ENCODE data around the gene ELL. TPM values are rescaled to one million over a fixed set of nuclear protein-coding genes. Genes with fewer than 3 reads are reported as not detected.

Gene ELL
- polyA plus RNA-seq, 3 donors: 12.2 to 35.3 (median 12.6) TPM

DNA sequence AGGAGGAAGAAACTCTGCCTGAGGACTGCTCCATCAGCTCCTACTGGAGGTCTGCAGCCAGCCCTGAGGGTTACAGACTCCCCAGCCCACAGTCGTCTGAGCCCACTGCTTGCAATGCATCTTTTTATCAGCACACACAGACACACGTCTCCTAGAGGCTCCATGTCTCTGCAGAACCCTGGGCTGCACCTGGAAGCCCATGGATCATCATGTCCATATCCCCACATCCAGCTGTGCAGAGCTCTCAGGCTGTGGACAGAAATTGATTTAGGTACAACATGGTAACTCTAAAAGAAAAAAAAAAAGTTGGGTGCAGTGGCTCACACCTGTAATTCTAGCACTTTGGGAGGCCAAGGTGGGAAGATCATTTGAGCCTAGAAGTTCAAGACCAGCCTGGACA, 51.1 kb downstream of the ELL start:
- peaks cover 8 to 31% of the 10 kb centered on the region in 2 donors for H3K4me1 ChIP-seq (ENCODE audit: control insufficient read depth in 1 of 2, insufficient read depth in 2 of 2, low read length in 2 of 2)
- H3K27ac ChIP-seq (ENCODE audit: low read depth in 1 of 2, low read length in 2 of 2): peak overlapping the region in 1 of 2 donors; percentile 51
- H3K79me2 ChIP-seq (ENCODE audit: insufficient read depth, low read length): peaks cover 93% of the 10 kb centered on the region
- H3K9me3 ChIP-seq (replicated peaks in 1 of 2; ENCODE audit: control insufficient read depth in 1 of 2, insufficient read depth in 1 of 2, low read length in 2 of 2): no peaks in the 10 kb centered on the region
- Mint-ChIP-seq H3K4me1 (peaks cover 36% of the 10 kb centered on the region), H3K27ac (peak overlapping the region in 4 of 7 donors; percentile 70 to 78 (median 70)), H3K4me3 (no peak overlapping the region), H3K9me3 (peaks cover 0 to 2% (median 0%) of the 10 kb centered on the region in 7 donors), H3K27me3 (ENCODE audit: low read depth in 3 of 3) (peaks cover 0 to 2% (median 0%) of the 10 kb centered on the region in 3 donors), H3K36me3 (peaks cover 45 to 69% of the 10 kb centered on the region in 2 donors)
- H3K27me3 ChIP-seq (ENCODE audit: control insufficient read depth in 2 of 2, insufficient read depth in 2 of 2, low read length in 2 of 2): no peaks in the 10 kb centered on the region
- H3K36me3 ChIP-seq (replicated peaks in 1 of 2; ENCODE audit: control insufficient read depth in 1 of 2, insufficient read depth in 2 of 2, low read length in 2 of 2): peaks cover 20 to 63% of the 10 kb centered on the region in 2 donors
- no peak overlapping the region for H3K9ac ChIP-seq (ENCODE audit: insufficient read depth, low read length, poor library complexity, severe bottlenecking)
- intact Hi-C loops (cut with micrococcal nuclease): loop anchor here in 1 of 2 donors (5.0 kb wide), 1 partner anchor 37 kb away; no protein-coding TSS in a partner anchor
- peaks cover 99% of the 10 kb centered on the region for H4K20me1 ChIP-seq (ENCODE audit: insufficient read depth, low read length)
- no peak overlapping the region for H3K4me2 ChIP-seq (replicated peaks; ENCODE audit: extremely low read depth, low read length, poor library complexity, severe bottlenecking)
- DNase-seq: no peak
- no peak overlapping the region for H2AFZ ChIP-seq (ENCODE audit: insufficient read depth, low read depth, low read length, poor library complexity, severe bottlenecking)
- TF ChIP-seq, protein P1, sequence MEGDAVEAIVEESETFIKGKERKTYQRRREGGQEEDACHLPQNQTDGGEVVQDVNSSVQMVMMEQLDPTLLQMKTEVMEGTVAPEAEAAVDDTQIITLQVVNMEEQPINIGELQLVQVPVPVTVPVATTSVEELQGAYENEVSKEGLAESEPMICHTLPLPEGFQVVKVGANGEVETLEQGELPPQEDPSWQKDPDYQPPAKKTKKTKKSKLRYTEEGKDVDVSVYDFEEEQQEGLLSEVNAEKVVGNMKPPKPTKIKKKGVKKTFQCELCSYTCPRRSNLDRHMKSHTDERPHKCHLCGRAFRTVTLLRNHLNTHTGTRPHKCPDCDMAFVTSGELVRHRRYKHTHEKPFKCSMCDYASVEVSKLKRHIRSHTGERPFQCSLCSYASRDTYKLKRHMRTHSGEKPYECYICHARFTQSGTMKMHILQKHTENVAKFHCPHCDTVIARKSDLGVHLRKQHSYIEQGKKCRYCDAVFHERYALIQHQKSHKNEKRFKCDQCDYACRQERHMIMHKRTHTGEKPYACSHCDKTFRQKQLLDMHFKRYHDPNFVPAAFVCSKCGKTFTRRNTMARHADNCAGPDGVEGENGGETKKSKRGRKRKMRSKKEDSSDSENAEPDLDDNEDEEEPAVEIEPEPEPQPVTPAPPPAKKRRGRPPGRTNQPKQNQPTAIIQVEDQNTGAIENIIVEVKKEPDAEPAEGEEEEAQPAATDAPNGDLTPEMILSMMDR (IDR thresholded peaks at IDR 0.05): no peak
- no peak overlapping the region for H3K4me3 ChIP-seq (replicated peaks in 1 of 3; ENCODE audit: low read depth in 2 of 3, low read length in 3 of 3)
- 80% methylated on average over 1 of the region's 2 CpGs for WGBS (ENCODE audit: insufficient coverage)

- H4K20me1 ChIP-seq (ENCODE audit: insufficient read depth, low read length): peaks cover 99% of the 10 kb centered on the region
- peaks cover 36 to 76% of the 10 kb centered on the region in 2 donors for H3K36me3 ChIP-seq (replicated peaks in 1 of 2; ENCODE audit: control insufficient read depth in 1 of 2, insufficient read depth in 2 of 2, low read length in 2 of 2)
- peaks cover 0 to 2% (median 0%) of the 10 kb centered on the region in 7 donors for H3K9me3 Mint-ChIP-seq
- no peak overlapping the region for H3K4me3 ChIP-seq (replicated peaks in 1 of 3; ENCODE audit: low read depth in 2 of 3, low read length in 3 of 3)
- H2AFZ ChIP-seq (ENCODE audit: insufficient read depth, low read depth, low read length, poor library complexity, severe bottlenecking): no peak overlapping the region
- no peak overlapping the region for H3K4me2 ChIP-seq (replicated peaks; ENCODE audit: extremely low read depth, low read length, poor library complexity, severe bottlenecking)
- H3K36me3 Mint-ChIP-seq: peaks cover 53 to 75% of the 10 kb centered on the region in 2 donors
- peaks cover 39% of the 10 kb centered on the region for H3K4me1 Mint-ChIP-seq
- WGBS (ENCODE audit: insufficient coverage): 76% methylated on average over 21 of the region's 28 CpGs
- intact Hi-C loops (cut with micrococcal nuclease): no loop called here
- H3K27ac ChIP-seq (ENCODE audit: low read depth in 1 of 2, low read length in 2 of 2): peak overlapping the region in 1 of 2 donors; percentile 51
- H3K4me1 ChIP-seq (ENCODE audit: control insufficient read depth in 1 of 2, insufficient read depth in 2 of 2, low read length in 2 of 2): peaks cover 0 to 29% of the 10 kb centered on the region in 2 donors
- DNase-seq: peak; percentile 55 to 72 (median 62)
- peaks cover 91% of the 10 kb centered on the region for H3K79me2 ChIP-seq (ENCODE audit: insufficient read depth, low read length)
- H3K9ac ChIP-seq (ENCODE audit: insufficient read depth, low read length, poor library complexity, severe bottlenecking): no peak overlapping the region
- H3K4me3 Mint-ChIP-seq: no peak overlapping the region
- TF ChIP-seq, protein P1 (IDR thresholded peaks at IDR 0.05): peak; percentile 78
- peak overlapping the region in 6 of 7 donors; percentile 61 to 85 (median 66) for H3K27ac Mint-ChIP-seq
- no peaks in the 10 kb centered on the region for H3K27me3 Mint-ChIP-seq (ENCODE audit: low read depth in 3 of 3)
- no peaks in the 10 kb centered on the region for H3K27me3 ChIP-seq (ENCODE audit: control insufficient read depth in 2 of 2, insufficient read depth in 2 of 2, low read length in 2 of 2)
- H3K9me3 ChIP-seq (replicated peaks in 1 of 2; ENCODE audit: control insufficient read depth in 1 of 2, insufficient read depth in 1 of 2, low read length in 2 of 2): no peaks in the 10 kb centered on the region
Observed at GRCh38 chr19:18469069-18469846, 52.6 kb downstream of the ELL start.

Measured in CD14-positive monocyte (primary cell).